GM12801 (cell line): ENCODE results near the gene ZFHX3.

Experiments
- CTCF ChIP-seq: IDR thresholded peaks from one replicate; pipeline ENCODE4 v1.5.1; 2011; ENCODE audit warnings: control low read depth; ENCODE audit not compliant: insufficient read length; ENCODE audit errors: extremely low read depth

ZFHX3 gene

GRCh38 chr16:72856797-72857196 is 191.1 kb downstream of the ZFHX3 start:
- no peak for TF ChIP-seq CTCF

GRCh38 chr16:72854267-72854959 is 193.5 kb downstream of the ZFHX3 start:
- TF ChIP-seq CTCF = no peak

GRCh38 chr16:72853575-72854266 is 194.2 kb downstream of the ZFHX3 start:
- TF ChIP-seq CTCF = no peak

GRCh38 chr16:72852421-72852820 is 195.5 kb downstream of the ZFHX3 start:
- TF ChIP-seq CTCF = no peak

GRCh38 chr16:72850853-72851252 is 197.1 kb downstream of the ZFHX3 start:
- no peak for TF ChIP-seq CTCF

GRCh38 chr16:72850021-72850420 is 197.9 kb downstream of the ZFHX3 start:
- TF ChIP-seq CTCF = no peak

GRCh38 chr16:72848759-72849664 is 198.9 kb downstream of the ZFHX3 start:
- no peak for TF ChIP-seq CTCF
